Fibroblast of mammary gland (primary cell): ENCODE results near the gene ANO2.

Experiments
- DNase-seq: peaks from one replicate; pipeline ENCODE4 v3.0.0-alpha.2; 2010; ENCODE audit warnings: low read depth
- H3K4me3 ChIP-seq: 2 replicates; pipeline ENCODE4 v1.5.1; 2011; ENCODE audit warnings: low read depth, mild to moderate bottlenecking, low read length, moderate library complexity; ENCODE audit not compliant: control insufficient read depth
- TF ChIP-seq, protein P1 (sequence below): conservative IDR thresholded peaks from 2 replicates; pipeline ENCODE4 v1.5.1; 2011; ENCODE audit warnings: low read depth, low read length, inconsistent platforms; ENCODE audit not compliant: control insufficient read depth, insufficient read depth

ANO2 gene

DNA sequence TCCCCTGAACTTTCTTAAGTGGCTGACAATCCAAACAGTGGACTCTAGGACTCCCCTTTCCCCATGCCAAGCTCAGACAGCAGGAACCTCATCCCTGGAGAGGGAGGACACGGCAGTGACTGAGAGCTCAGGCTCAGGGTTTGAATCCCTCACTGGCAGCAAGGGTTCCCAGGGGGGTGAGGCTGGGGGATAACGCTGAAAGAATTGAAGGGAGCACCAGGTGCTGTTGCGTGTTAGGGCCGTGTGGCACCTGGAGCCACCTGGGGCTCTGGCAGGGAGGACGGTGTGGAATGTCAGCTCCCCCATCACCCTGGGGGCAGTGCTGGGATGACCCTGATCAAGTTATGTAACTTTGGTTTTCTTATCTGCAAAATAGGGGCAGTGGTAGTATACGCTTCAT is 40.1 kb downstream of the ANO2 start:
- H3K4me3 ChIP-seq: no peak overlapping the region
- no peak for DNase-seq
- TF ChIP-seq, protein P1, sequence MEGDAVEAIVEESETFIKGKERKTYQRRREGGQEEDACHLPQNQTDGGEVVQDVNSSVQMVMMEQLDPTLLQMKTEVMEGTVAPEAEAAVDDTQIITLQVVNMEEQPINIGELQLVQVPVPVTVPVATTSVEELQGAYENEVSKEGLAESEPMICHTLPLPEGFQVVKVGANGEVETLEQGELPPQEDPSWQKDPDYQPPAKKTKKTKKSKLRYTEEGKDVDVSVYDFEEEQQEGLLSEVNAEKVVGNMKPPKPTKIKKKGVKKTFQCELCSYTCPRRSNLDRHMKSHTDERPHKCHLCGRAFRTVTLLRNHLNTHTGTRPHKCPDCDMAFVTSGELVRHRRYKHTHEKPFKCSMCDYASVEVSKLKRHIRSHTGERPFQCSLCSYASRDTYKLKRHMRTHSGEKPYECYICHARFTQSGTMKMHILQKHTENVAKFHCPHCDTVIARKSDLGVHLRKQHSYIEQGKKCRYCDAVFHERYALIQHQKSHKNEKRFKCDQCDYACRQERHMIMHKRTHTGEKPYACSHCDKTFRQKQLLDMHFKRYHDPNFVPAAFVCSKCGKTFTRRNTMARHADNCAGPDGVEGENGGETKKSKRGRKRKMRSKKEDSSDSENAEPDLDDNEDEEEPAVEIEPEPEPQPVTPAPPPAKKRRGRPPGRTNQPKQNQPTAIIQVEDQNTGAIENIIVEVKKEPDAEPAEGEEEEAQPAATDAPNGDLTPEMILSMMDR: no peak

DNA sequence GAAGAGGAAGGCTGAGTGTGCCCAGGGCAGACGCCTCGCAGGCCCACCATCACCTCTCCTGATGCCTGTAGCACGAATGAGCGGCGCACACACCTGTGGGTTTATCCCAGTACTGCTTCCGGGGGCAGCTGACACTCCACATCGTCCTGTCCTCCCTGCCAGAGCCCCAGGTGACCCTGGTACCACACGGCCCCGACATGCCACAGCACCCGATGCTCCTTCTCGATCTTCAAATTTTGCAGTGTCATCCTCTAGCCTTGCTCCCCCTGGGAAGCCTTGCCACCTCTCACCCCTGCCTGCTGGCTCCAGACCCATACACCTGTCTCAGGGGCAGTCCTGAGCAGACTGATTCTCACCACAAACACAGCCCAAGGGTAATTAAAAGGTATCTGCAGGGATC is 40.6 kb downstream of the ANO2 start:
- TF ChIP-seq, protein P1: no peak
- no peak for DNase-seq
- no peak overlapping the region for H3K4me3 ChIP-seq

DNA sequence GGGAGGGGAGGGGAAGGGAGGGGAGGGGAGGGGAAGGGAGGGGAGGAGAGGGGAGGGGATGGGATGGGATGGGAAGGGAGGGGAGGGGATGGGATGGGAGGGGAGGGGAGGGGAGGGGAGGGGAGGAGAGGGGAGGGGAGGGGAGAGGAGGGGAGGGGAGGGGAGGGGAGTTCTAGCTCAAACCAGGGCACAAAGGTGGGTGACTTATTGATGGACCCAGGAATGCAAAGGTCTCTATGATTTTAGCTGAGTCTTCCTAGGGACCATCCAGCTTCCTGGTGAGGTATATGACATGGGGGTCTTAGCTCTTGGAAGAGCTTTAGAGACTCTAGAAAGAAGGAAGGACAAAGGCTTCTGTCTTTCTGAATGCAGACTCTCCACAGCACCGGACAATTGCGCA is 42.3 kb downstream of the ANO2 start:
- H3K4me3 ChIP-seq: no peak overlapping the region
- DNase-seq: no peak
- TF ChIP-seq, protein P1: no peak

DNA sequence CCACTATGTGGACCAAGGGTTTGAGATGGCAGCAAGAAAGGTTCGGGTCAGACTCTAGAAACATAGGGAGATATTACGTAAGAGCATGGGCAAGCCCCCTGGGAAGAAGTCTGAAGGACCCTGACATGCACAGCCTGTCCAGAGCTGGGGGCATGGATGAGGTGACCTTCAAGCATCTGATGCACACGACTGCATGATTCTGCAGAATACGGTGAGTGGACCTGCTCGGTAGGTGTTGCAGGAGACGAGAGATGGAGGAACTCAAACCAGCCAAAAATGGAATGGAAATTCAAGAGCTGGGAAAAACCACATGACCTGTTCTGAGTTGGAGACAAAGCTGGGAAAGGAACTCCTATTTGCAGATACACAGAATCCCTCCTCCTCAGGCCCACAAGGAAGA is 43.6 kb downstream of the ANO2 start:
- no peak overlapping the region for H3K4me3 ChIP-seq
- no peak for DNase-seq
- TF ChIP-seq, protein P1: no peak

DNA sequence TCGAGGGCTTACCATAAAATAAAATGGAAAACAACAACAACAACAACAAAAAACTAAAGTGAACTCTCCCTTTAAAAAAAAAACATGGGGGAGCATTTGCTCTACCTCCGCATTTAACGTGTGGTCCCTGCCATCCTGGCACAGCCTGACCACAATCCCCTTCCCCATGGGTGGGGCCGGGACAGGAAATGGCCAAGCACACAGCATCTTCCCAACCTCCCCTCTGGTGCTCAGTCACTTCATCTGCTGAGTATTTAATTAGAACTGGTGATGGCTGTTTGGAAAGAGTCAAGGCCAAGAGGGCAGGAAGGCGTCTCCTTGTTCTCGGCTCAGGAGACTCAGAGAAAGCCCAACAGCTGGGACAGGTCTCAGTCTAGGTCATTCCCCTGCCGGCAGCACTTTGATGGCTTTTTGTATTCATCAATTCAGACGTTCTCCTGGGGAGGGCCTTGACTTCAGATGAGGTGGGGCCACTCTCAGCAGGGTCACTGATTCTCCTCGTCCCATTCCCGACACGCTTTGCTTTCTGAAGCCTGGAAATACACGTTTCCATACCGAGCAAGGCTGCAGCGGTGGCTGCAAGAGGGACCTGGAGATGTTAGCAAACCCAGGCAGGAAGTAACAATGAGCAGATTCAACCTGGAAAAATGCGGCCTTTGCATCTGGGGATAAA is 44.4 kb downstream of the ANO2 start:
- TF ChIP-seq, protein P1: no peak
- no peak for DNase-seq
- H3K4me3 ChIP-seq: no peak overlapping the region

DNA sequence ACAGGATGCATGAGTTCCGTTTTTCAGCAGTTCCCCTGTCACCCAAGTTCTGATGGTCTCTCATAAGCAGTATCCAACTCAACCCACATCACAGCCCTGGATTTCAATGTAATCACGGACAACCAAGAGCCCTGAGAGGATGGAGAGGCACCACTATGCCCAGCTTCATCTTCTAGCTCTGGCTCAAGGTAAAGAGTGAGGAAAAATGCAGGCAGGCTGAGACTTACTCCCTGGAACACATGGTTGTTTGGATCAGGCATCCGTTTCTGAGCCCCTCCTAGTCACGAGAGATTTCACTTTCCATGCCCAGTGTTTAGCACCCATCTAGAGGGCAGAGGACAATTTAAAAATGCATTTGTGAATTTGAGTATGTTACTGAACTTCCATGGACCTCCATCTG is 45.0 kb downstream of the ANO2 start:
- H3K4me3 ChIP-seq: no peak overlapping the region
- no peak for DNase-seq
- TF ChIP-seq, protein P1: no peak

DNA sequence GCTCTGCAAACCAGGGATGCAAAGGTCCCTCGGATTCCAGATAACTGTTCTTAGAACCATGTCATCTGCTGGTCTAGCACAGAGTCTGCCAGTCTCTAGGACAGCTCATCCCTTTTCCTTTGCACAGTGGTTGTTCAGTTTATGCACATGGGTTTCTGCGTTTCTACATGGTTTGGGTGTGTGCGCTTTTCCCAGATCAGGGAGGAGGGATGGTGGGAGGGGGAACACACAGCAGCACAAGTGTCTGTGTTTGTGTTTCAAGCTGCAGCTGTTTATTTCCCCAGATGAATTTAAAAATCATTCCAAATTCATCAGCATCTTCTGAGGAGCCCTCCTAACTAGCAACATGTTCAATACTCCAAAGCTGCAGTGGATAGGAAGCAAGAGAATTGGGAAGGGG is 45.4 kb downstream of the ANO2 start:
- H3K4me3 ChIP-seq: no peak overlapping the region
- TF ChIP-seq, protein P1: no peak
- DNase-seq: no peak
